GM12872 (cell line): ENCODE data around the gene CAMSAP2.

Experiments
- CTCF ChIP-seq: IDR thresholded peaks from 3 replicates; pipeline ENCODE4 v1.5.1; 2011; ENCODE audit warnings: low read depth, mild to moderate bottlenecking, low read length, moderate library complexity; ENCODE audit not compliant: insufficient read depth

CAMSAP2 gene

GRCh38 chr1:200724064-200724463, 14.6 kb upstream of the CAMSAP2 start:
- no peak for TF ChIP-seq CTCF

GRCh38 chr1:200727257-200727656, 11.4 kb upstream of the CAMSAP2 start:
- no peak for TF ChIP-seq CTCF

- TF ChIP-seq CTCF: no peak
Observed at GRCh38 chr1:200729863-200730262, 8.8 kb upstream of the CAMSAP2 start.

GRCh38 chr1:200731654-200732332, 6.9 kb upstream of the CAMSAP2 start:
- TF ChIP-seq CTCF: no peak

GRCh38 chr1:200732438-200732837, 6.3 kb upstream of the CAMSAP2 start:
- TF ChIP-seq CTCF: no peak

- TF ChIP-seq CTCF: no peak
Observed at GRCh38 chr1:200733907-200734306, 4.8 kb upstream of the CAMSAP2 start.

GRCh38 chr1:200737647-200738291, 924 bp upstream of the CAMSAP2 start:
- TF ChIP-seq CTCF: no peak
